Uterus (tissue), 2 donors: Measurements from ENCODE around the gene RUNDC3A.
"Not testable (repeated sequence)": the region's sequence is repeated elsewhere in the genome, so short reads cannot be mapped to it uniquely, and the experiment has no call there.

Experiments
- CTCF ChIP-seq, 4 experiments: fragments of 200-600 bp in 2 of 4; fragments of 450-650 bp in 2 of 4; sonication (generic) in 2 of 4; IDR thresholded peaks; one replicate each; pipeline ENCODE4 v1.5.1; 2016 to 2019; ENCODE audit warnings: antibody characterized with exemption in 4 of 4, mild to moderate bottlenecking in 2 of 4, moderate library complexity in 1 of 4
- POLR2A ChIP-seq, 2 donors: fragments of 450-650 bp; IDR thresholded peaks; one replicate each; pipeline ENCODE4 v1.6.1; 2016; ENCODE audit warnings: antibody characterized with exemption in 2 of 2, mild to moderate bottlenecking in 1 of 2, moderate library complexity in 1 of 2

DNA sequence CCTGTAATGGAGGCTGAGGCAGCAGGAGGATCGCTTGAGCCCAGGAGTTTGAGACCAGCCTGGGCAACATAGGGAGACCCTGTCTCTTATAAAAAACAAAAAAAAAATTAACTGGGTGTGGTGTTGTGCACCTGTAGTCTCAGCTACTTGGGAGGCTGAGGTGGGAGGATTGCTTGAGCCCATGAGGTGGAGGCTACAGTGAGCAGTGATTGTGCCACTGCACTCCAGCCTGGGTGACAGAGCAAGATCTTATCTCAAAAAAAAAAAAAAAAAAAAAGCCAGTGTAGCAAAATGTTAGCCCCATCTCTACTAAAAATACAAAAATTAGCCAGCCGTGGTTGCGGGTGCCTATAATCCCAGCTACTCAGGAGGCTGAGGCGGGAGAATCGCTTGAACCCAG is 21.9 kb downstream of the RUNDC3A start:
- not testable (repeated sequence) for TF ChIP-seq CTCF, POLR2A (IDR thresholded peaks at IDR 0.05)
